DMS153 (cell line): ENCODE measurements around the gene EFCAB6.

Experiments used
- DNase-seq: peaks from one replicate; lab custom pipeline; 2025; lab: John Stamatoyannopoulos, UW

The EFCAB6 gene

GRCh38 chr22:43526117-43526655 lies 285.9 kb downstream of the EFCAB6 start:
- DNase-seq = no peak

GRCh38 chr22:43521716-43522115 lies 290.4 kb downstream of the EFCAB6 start:
- DNase-seq = no peak

GRCh38 chr22:43520632-43521039 lies 291.5 kb downstream of the EFCAB6 start:
- no peak for DNase-seq

- DNase-seq = no peak
Measured at GRCh38 chr22:43516996-43517635, 295.0 kb downstream of the EFCAB6 start.

- DNase-seq = no peak
Measured at GRCh38 chr22:43516386-43516785, 295.7 kb downstream of the EFCAB6 start.

GRCh38 chr22:43515902-43516301 lies 296.2 kb downstream of the EFCAB6 start:
- no peak for DNase-seq

GRCh38 chr22:43515411-43515810 lies 296.7 kb downstream of the EFCAB6 start:
- no peak for DNase-seq

GRCh38 chr22:43514476-43515157 lies 297.5 kb downstream of the EFCAB6 start:
- no peak for DNase-seq

GRCh38 chr22:43512279-43512678 lies 299.8 kb downstream of the EFCAB6 start:
- no peak for DNase-seq

- DNase-seq = no peak
Measured at GRCh38 chr22:43511276-43511910, 300.7 kb downstream of the EFCAB6 start.

GRCh38 chr22:43510281-43511070 lies 301.6 kb downstream of the EFCAB6 start:
- no peak for DNase-seq

GRCh38 chr22:43509337-43509736 lies 302.8 kb downstream of the EFCAB6 start:
- no peak for DNase-seq

- no peak for DNase-seq
Measured at GRCh38 chr22:43508489-43508888, 303.6 kb downstream of the EFCAB6 start.

GRCh38 chr22:43507235-43507634 lies 304.9 kb downstream of the EFCAB6 start:
- no peak for DNase-seq

- no peak for DNase-seq
Measured at GRCh38 chr22:43506487-43506886, 305.6 kb downstream of the EFCAB6 start.

GRCh38 chr22:43505896-43506295 lies 306.2 kb downstream of the EFCAB6 start:
- DNase-seq = no peak

GRCh38 chr22:43505423-43505822 lies 306.7 kb downstream of the EFCAB6 start:
- DNase-seq = no peak

- DNase-seq = no peak
Measured at GRCh38 chr22:43504666-43505261, 307.3 kb downstream of the EFCAB6 start.

GRCh38 chr22:43504068-43504467 lies 308.0 kb downstream of the EFCAB6 start:
- DNase-seq = no peak

- DNase-seq = no peak
Measured at GRCh38 chr22:43502306-43502874, 309.7 kb downstream of the EFCAB6 start.

- DNase-seq = no peak
Measured at GRCh38 chr22:43501878-43502277, 310.2 kb downstream of the EFCAB6 start.
